Osteoblast (primary cell): ENCODE data around the gene CPN2. TPM values are rescaled to one million over a fixed set of nuclear protein-coding genes. Genes with fewer than 3 reads are reported as not detected.

ENCODE experiments used
- DNase-seq: peaks from one replicate; pipeline ENCODE4 v3.0.0; 2011; ENCODE audit warnings: low spot score, mixed read lengths; ENCODE audit not compliant: insufficient read length; ENCODE audit errors: missing footprints
- H2AFZ ChIP-seq: 2 replicates; pipeline ENCODE4 v1.6.0; 2011; ENCODE audit warnings: mild to moderate bottlenecking, low read length
- H3K27ac ChIP-seq: 2 replicates; pipeline ENCODE4 v1.5.1; 2011; ENCODE audit warnings: mild to moderate bottlenecking, low read depth, low read length, moderate library complexity
- H3K27me3 ChIP-seq: 2 replicates; pipeline ENCODE4 v1.6.0; 2012; ENCODE audit warnings: mild to moderate bottlenecking, control low read depth, inconsistent platforms, low read length, moderate library complexity; ENCODE audit not compliant: insufficient read depth
- H3K36me3 ChIP-seq: 2 replicates; pipeline ENCODE4 v1.5.1; 2011; ENCODE audit warnings: mild to moderate bottlenecking, low read length, control low read depth, moderate library complexity; ENCODE audit not compliant: insufficient read depth
- H3K4me1 ChIP-seq: 2 replicates; pipeline ENCODE4 v1.5.1; 2011; ENCODE audit warnings: mild to moderate bottlenecking, low read length, control low read depth, moderate library complexity; ENCODE audit not compliant: insufficient read depth
- H3K4me2 ChIP-seq: 2 replicates; pipeline ENCODE4 v1.6.0; 2011; ENCODE audit warnings: mild to moderate bottlenecking, low read length; ENCODE audit not compliant: insufficient read depth
- H3K4me3 ChIP-seq: fragments of 200-600 bp; sonication (generic); 3 replicates; pipeline ENCODE4 v1.5.1; 2012; ENCODE audit warnings: mild to moderate bottlenecking, low read length, inconsistent platforms; ENCODE audit not compliant: insufficient read depth
- H3K79me2 ChIP-seq: 2 replicates; pipeline ENCODE4 v1.6.0; 2012; ENCODE audit warnings: mild to moderate bottlenecking, low read length, control low read depth, inconsistent platforms; ENCODE audit not compliant: insufficient read depth
- H3K9me3 ChIP-seq: 2 replicates; pipeline ENCODE4 v1.5.1; 2011; ENCODE audit warnings: low read depth, low read length, control low read depth
- H4K20me1 ChIP-seq: 2 replicates; pipeline ENCODE4 v1.6.0; 2012; ENCODE audit warnings: mild to moderate bottlenecking, low read length, control low read depth; ENCODE audit not compliant: insufficient read depth
- total RNA-seq: library from RNA; depleted of rRNA; stranded (reverse); fragments of >200 nt; gene quantifications from 2 replicates; pipeline ENCODE4 v1.2.3, GENCODE V29; 2012
- TF ChIP-seq, protein P1 (sequence below): IDR thresholded peaks from 2 replicates; pipeline ENCODE4 v1.5.1; 2011; ENCODE audit warnings: mild to moderate bottlenecking, low read depth, low read length, moderate library complexity; ENCODE audit errors: extremely low read depth

CPN2 gene
- total RNA-seq, 1 donor: under 0.01 TPM

DNA sequence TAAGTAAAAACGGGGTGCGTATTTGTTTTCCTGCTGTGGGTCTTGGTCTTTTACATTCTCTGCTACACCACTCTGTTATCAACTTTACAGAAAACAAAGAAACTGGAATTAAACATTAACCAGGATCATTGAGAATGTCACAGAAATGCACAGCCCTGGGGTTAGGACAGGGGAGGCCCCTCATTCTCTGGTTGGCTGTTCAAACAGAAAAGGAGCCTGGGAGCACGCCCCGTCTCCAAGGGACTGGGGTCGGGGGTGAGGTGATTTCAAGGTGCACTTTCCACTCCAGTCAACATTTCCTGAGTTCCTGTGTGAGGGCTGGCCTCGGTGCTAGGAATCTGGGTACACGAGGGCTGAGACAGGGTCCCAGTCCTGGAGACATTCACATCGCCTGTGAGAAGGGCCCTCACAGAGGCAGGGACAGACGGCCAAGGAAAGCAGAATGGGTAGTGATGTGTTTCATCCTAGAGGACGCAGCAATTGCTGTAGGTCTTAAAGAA lies 30.3 kb downstream of the CPN2 start:
- TF ChIP-seq, protein P1, sequence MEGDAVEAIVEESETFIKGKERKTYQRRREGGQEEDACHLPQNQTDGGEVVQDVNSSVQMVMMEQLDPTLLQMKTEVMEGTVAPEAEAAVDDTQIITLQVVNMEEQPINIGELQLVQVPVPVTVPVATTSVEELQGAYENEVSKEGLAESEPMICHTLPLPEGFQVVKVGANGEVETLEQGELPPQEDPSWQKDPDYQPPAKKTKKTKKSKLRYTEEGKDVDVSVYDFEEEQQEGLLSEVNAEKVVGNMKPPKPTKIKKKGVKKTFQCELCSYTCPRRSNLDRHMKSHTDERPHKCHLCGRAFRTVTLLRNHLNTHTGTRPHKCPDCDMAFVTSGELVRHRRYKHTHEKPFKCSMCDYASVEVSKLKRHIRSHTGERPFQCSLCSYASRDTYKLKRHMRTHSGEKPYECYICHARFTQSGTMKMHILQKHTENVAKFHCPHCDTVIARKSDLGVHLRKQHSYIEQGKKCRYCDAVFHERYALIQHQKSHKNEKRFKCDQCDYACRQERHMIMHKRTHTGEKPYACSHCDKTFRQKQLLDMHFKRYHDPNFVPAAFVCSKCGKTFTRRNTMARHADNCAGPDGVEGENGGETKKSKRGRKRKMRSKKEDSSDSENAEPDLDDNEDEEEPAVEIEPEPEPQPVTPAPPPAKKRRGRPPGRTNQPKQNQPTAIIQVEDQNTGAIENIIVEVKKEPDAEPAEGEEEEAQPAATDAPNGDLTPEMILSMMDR: no peak

DNA sequence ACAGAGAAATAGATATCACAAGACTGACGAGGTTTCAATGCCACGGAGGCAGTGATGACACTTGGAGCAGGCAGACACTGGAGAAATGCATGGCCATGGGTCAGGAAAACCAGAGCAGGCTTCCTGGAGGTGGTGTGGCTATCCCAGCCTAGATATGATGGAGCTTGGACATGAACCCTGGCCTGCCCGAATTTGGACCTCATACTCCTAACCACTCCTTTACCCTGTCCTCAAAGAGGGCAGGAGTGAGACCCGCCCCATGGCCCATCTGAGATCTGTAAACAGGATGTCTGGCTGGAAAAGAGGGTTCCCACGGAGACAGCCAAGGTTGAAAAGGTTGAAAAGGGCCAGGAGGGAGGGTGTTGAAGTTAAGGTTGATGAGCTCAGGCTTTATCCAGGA lies 31.0 kb downstream of the CPN2 start:
- no peaks in the 10 kb centered on the region for H4K20me1 ChIP-seq
- no peak overlapping the region for H3K4me2 ChIP-seq
- H3K79me2 ChIP-seq: no peaks in the 10 kb centered on the region
- H3K36me3 ChIP-seq: no peaks in the 10 kb centered on the region
- no peak overlapping the region for H2AFZ ChIP-seq
- peak; percentile 39 for DNase-seq
- TF ChIP-seq, protein P1: no peak
- H3K27ac ChIP-seq: no peak overlapping the region
- peaks cover 24% of the 10 kb centered on the region for H3K27me3 ChIP-seq
- no peak overlapping the region for H3K4me3 ChIP-seq
- peaks cover 3% of the 10 kb centered on the region for H3K9me3 ChIP-seq
- H3K4me1 ChIP-seq: peaks cover 14% of the 10 kb centered on the region

More for the DNA sequence above, 30.3 kb downstream of the CPN2 start:
- Histone ChIP-seq H3K4me2 (no peak overlapping the region), H2AFZ (no peak overlapping the region), H3K27me3 (peaks cover 21% of the 10 kb centered on the region), H3K79me2 (no peaks in the 10 kb centered on the region), H3K27ac (no peak overlapping the region), H3K36me3 (no peaks in the 10 kb centered on the region), H3K4me3 (no peak overlapping the region), H3K9me3 (peaks cover 3% of the 10 kb centered on the region), H3K4me1 (peaks cover 10% of the 10 kb centered on the region), H4K20me1 (no peaks in the 10 kb centered on the region)
- peak; percentile 57 for DNase-seq

DNA sequence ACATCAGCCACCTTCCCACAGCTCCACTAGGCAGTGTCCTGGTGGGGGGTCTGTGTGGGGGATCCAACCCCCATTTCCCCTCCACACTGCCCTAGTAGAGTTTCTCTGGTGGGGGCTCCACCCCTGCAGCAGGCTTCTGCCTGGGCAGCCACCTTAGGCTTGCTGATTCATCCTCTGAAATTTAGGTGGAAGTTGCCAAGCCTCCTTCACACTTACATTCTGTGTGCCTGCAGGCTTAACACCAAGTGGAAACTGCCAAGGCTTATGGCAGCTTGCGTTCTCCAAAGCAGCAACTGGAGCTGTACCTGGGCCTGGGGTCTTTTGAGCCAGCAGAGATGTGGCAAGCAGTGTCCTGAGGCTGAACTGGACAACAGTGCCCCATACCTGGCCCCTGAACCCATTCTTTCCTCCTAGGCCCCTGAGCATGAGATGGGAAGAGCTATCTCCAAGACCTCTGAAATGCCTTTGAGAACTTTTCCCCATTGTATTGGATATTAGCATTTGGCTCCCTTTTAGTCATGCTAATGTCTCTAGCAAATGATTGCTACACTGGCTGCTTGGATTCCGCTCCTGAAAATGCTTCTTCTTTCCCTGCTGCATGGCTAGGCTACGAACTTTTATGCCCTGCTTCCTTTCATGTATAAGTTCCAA lies 32.5 kb downstream of the CPN2 start:
- Histone ChIP-seq H3K27ac (no peak overlapping the region), H3K27me3 (peaks cover 39% of the 10 kb centered on the region), H3K9me3 (peaks cover 3% of the 10 kb centered on the region), H3K79me2 (no peaks in the 10 kb centered on the region), H2AFZ (no peak overlapping the region), H3K4me3 (no peak overlapping the region), H3K36me3 (no peaks in the 10 kb centered on the region), H3K4me1 (peaks cover 11% of the 10 kb centered on the region), H3K4me2 (no peak overlapping the region), H4K20me1 (no peaks in the 10 kb centered on the region)
- no peak for DNase-seq
- TF ChIP-seq, protein P1: no peak

DNA sequence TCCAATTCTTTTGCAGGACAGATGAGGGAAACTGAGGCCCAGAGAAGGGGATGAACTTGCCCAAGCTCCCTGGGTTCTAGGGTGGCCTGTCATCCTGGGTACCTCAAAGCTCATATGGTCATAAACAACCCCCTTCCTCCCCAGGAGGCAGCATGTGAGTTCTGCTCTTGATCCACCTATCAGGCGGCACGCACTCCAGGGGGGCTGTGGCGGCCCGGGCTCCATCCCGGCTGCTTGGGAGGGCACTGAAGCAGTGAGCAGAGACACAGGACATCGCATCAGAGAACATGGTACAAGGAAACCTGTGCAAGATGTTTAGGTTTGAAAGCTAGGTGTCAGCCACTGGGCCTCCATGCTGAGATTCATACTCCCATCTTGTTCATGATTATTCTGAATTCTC lies 34.2 kb downstream of the CPN2 start:
- no peak overlapping the region for H3K4me3 ChIP-seq
- no peaks in the 10 kb centered on the region for H3K36me3 ChIP-seq
- peaks cover 9% of the 10 kb centered on the region for H3K4me1 ChIP-seq
- H3K9me3 ChIP-seq: peaks cover 3% of the 10 kb centered on the region
- no peak overlapping the region for H2AFZ ChIP-seq
- H3K27me3 ChIP-seq: peaks cover 53% of the 10 kb centered on the region
- no peaks in the 10 kb centered on the region for H4K20me1 ChIP-seq
- TF ChIP-seq, protein P1: no peak
- H3K79me2 ChIP-seq: no peaks in the 10 kb centered on the region
- H3K4me2 ChIP-seq: no peak overlapping the region
- no peak overlapping the region for H3K27ac ChIP-seq
- no peak for DNase-seq
